Gastrocnemius medialis (tissue), 4 donors: ENCODE measurements around the gene RHOU. TPM values are rescaled to one million over a fixed set of nuclear protein-coding genes. Genes with fewer than 3 reads are reported as not detected.

Experiments
- ATAC-seq, 2 donors: fragments of 150-250 bp; one replicate each; pipeline ENCODE4 v1.9.1; 2016
- DNase-seq, 2 donors: peaks; one replicate each; pipeline ENCODE4 v3.0.0-alpha.2; 2019
- H3K27ac ChIP-seq, 4 donors: fragments of 200-600 bp; sonication (generic); 1 replicate in 1 of 4; 2 replicates in 3 of 4; pipeline ENCODE4 v1.5.1; 2016 to 2018; ENCODE audit warnings: mild to moderate bottlenecking in 2 of 4, moderate library complexity in 1 of 4
- H3K27me3 ChIP-seq, 3 donors: fragments of 200-600 bp; sonication (generic) in 2 of 3; 1 replicate in 1 of 3; 2 replicates in 2 of 3; pipeline versions ENCODE4 v1.5.1 to v1.6.0; 2016 to 2019; ENCODE audit warnings: mild to moderate bottlenecking in 1 of 3, moderate library complexity in 1 of 3
- H3K36me3 ChIP-seq, 2 donors: fragments of 200-600 bp; sonication (generic) in 1 of 2; one replicate each; pipeline ENCODE4 v1.5.1; 2017 to 2018
- H3K4me1 ChIP-seq, 2 donors: fragments of 200-600 bp; sonication (generic) in 1 of 2; one replicate each; pipeline ENCODE4 v1.5.1; 2016 to 2017; ENCODE audit warnings: mild to moderate bottlenecking in 2 of 2
- H3K4me3 ChIP-seq, 4 donors: fragments of 200-600 bp; sonication (generic) in 3 of 4; 1 replicate in 1 of 4; 2 replicates in 3 of 4; pipeline ENCODE4 v1.5.1; 2016 to 2019; ENCODE audit warnings: mild to moderate bottlenecking in 2 of 4
- H3K9me3 ChIP-seq, 3 donors: fragments of 200-600 bp; sonication (generic) in 2 of 3; 1 replicate in 1 of 3; 2 replicates in 2 of 3; pipeline ENCODE4 v1.5.1; 2016 to 2019
- POLR2A ChIP-seq, 2 donors: fragments of 450-650 bp; IDR thresholded peaks; one replicate each; pipeline ENCODE4 v1.6.1; 2017; ENCODE audit warnings: antibody characterized with exemption in 2 of 2, mild to moderate bottlenecking in 2 of 2, moderate library complexity in 2 of 2
- in situ Hi-C, 4 donors: fragments of 200-750 bp; cut with MboI; loops; one replicate each; pipeline versions ENCODE4 v1.15.0 to v1.8.0; 2017; ENCODE audit warnings: low sequenced_read_pairs in 4 of 4
- intact Hi-C: fragments of 100-400 bp; cut with DNase I; formaldehyde crosslinking; loops from one replicate; pipeline ENCODE4 v1.15.1; 2023; ENCODE audit warnings: low total_unique reads
- total RNA-seq, 4 donors: library from RNA; depleted of rRNA; stranded (reverse); fragments of >200 nt; gene quantifications; one replicate each; pipeline versions ENCODE4 v1.1.0 to v1.2.3, GENCODE V29; 2016
- TF ChIP-seq, protein P1 (sequence below), 5 experiments: fragments of 450-650 bp in 3 of 5; fragments of 200-600 bp in 2 of 5; sonication (generic) in 2 of 5; IDR thresholded peaks in 4 of 5; conservative IDR thresholded peaks in 1 of 5; 1 replicate in 4 of 5; 2 replicates in 1 of 5; pipeline ENCODE4 v1.5.1; 2016 to 2019; ENCODE audit warnings: antibody characterized with exemption in 5 of 5, mild to moderate bottlenecking in 3 of 5, moderate library complexity in 3 of 5

The RHOU gene
- total RNA-seq, 4 donors from 2014 or later = 11.8 to 65.2 (median 47.4) TPM

DNA sequence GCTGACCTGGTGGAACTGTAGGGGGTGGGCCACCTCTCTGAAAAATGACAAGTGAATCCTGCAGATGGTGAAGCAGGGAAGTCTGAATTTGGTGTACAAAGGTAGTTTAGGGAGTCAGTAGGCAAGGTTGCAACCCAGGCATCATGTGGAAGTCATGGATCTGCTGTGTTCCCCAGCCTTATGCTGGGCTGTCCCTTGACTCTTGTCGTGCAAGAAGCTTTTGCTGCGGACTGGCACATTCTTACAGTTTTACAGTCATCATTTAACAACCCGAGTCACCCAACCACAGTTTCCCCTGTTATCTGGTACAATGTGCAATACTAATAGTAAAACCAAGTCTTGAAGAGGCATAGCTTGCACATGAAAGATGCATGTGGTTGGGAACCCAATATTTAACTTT, 13.2 kb downstream of the RHOU start:
- intact Hi-C loops (no loop called here), in situ Hi-C loops (loop anchor here in 1 of 4 donors (25.0 kb wide), 1 partner anchor 489 kb away; no protein-coding TSS in a partner anchor)
- H3K4me3 ChIP-seq = no peak overlapping the region
- DNase-seq = no peak
- no peaks in the 10 kb centered on the region for H3K27me3 ChIP-seq
- H3K36me3 ChIP-seq = peaks cover 0 to 3% of the 10 kb centered on the region in 2 donors
- H3K27ac ChIP-seq = no peak overlapping the region
- H3K4me1 ChIP-seq = peaks cover 0 to 5% of the 10 kb centered on the region in 2 donors
- no peaks in the 10 kb centered on the region for H3K9me3 ChIP-seq
- ATAC-seq = no peak
- TF ChIP-seq POLR2A (IDR thresholded peaks at IDR 0.05) = no peak
- TF ChIP-seq, protein P1, sequence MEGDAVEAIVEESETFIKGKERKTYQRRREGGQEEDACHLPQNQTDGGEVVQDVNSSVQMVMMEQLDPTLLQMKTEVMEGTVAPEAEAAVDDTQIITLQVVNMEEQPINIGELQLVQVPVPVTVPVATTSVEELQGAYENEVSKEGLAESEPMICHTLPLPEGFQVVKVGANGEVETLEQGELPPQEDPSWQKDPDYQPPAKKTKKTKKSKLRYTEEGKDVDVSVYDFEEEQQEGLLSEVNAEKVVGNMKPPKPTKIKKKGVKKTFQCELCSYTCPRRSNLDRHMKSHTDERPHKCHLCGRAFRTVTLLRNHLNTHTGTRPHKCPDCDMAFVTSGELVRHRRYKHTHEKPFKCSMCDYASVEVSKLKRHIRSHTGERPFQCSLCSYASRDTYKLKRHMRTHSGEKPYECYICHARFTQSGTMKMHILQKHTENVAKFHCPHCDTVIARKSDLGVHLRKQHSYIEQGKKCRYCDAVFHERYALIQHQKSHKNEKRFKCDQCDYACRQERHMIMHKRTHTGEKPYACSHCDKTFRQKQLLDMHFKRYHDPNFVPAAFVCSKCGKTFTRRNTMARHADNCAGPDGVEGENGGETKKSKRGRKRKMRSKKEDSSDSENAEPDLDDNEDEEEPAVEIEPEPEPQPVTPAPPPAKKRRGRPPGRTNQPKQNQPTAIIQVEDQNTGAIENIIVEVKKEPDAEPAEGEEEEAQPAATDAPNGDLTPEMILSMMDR (IDR thresholded peaks at IDR 0.05 in 4 of 5, conservative IDR thresholded peaks at IDR 0.05 in 1 of 5) = no peak

DNA sequence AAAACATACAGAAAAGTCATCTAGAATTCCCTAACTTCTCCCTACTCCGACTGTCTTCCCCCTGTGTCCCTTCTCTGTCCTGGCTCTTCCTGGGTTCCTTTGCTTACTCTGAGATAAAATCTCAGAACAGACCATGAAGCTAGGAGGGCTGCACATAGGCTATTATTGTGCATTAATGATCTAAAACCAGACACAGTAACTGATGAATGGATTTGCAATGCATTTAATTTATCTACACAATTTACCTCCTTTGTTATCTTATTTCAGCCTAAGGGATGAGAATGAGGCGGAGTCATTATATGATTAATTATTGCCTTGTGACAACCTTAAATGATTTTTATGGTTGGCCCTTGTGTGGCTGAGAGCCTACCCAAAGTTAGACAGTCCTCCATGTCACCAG, 14.5 kb downstream of the RHOU start:
- Histone ChIP-seq H3K9me3 (no peaks in the 10 kb centered on the region), H3K27me3 (no peaks in the 10 kb centered on the region), H3K27ac (no peak overlapping the region), H3K4me1 (peaks cover 0 to 5% of the 10 kb centered on the region in 2 donors), H3K36me3 (no peaks in the 10 kb centered on the region), H3K4me3 (no peak overlapping the region)
- intact Hi-C loops = no loop called here
- no peak for TF ChIP-seq POLR2A (IDR thresholded peaks at IDR 0.05)
- TF ChIP-seq, protein P1 (IDR thresholded peaks at IDR 0.05 in 4 of 5, conservative IDR thresholded peaks at IDR 0.05 in 1 of 5) = no peak
- no peak for DNase-seq
- in situ Hi-C loops = loop anchor here in 1 of 4 donors (25.0 kb wide), 1 partner anchor 488 kb away; no protein-coding TSS in a partner anchor
- ATAC-seq = no peak

DNA sequence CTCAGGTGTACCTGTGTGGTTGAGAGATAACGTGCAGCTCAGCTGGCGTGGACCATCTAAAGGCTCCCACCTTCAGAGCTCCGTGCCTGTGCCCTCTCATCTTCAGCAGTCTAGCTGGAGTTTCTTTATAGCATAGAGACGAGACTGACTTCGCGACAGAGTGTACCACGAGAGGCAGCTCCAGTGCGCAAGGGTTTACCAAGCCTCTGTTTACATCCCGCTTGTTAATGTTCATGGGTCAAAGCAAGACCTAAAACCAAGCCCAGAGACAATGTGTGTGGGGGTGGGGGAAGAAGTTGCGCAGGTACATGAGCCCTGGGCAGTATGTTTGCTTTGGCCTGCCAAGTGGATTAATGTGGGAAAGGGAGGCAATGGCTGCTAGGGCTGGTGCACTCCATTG, 15.6 kb downstream of the RHOU start:
- no peak overlapping the region for H3K4me3 ChIP-seq
- no peaks in the 10 kb centered on the region for H3K9me3 ChIP-seq
- TF ChIP-seq, protein P1 (IDR thresholded peaks at IDR 0.05 in 4 of 5, conservative IDR thresholded peaks at IDR 0.05 in 1 of 5) = no peak
- TF ChIP-seq POLR2A (IDR thresholded peaks at IDR 0.05) = no peak
- in situ Hi-C loops (no loop called here), intact Hi-C loops (no loop called here)
- no peaks in the 10 kb centered on the region for H3K4me1 ChIP-seq
- H3K27me3 ChIP-seq = peaks cover 3 to 5% (median 4%) of the 10 kb centered on the region in 3 donors
- no peak for DNase-seq
- no peak for ATAC-seq
- H3K36me3 ChIP-seq = no peaks in the 10 kb centered on the region
- no peak overlapping the region for H3K27ac ChIP-seq

DNA sequence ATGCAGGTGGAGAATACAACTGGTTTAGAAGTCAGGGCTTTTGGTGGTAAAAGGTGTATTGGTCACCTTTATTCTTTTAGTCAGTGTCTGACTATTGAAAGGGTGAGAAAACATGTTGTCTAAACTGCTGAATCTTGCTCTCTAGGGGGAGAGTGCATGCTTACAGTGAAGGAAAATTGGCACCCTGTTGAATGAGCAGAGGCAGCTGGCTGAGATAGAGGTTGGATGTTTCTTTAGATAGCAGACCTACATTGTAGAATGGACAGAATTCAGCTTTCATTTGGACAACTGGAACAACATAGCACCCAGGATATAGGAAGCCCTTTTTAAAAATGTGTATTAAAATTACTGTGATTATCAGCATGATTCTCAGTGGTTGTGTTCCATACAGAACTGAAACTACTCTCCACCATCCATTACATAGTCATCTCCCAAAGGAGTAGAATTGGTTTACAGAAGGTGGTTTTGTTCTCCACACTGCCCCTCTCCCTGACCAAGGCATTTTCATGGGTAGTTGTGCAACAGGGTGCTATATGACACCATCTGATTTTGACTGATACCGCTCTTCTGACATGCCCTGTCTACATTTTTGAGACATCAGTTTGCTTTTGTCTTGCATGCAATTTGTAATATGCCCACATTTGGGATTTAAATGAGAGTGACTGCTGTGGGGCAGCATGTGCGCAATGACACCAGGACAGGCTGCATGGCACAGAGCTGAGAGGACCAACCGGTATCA, 16.2 kb downstream of the RHOU start:
- no peak for ATAC-seq
- no peak for DNase-seq
- Histone ChIP-seq H3K4me1 (no peaks in the 10 kb centered on the region), H3K36me3 (no peaks in the 10 kb centered on the region), H3K27ac (no peak overlapping the region), H3K9me3 (no peaks in the 10 kb centered on the region), H3K27me3 (peaks cover 3 to 5% (median 4%) of the 10 kb centered on the region in 3 donors), H3K4me3 (no peak overlapping the region)
- TF ChIP-seq, protein P1 (IDR thresholded peaks at IDR 0.05 in 4 of 5, conservative IDR thresholded peaks at IDR 0.05 in 1 of 5) = no peak
- no peak for TF ChIP-seq POLR2A (IDR thresholded peaks at IDR 0.05)
- in situ Hi-C loops (no loop called here), intact Hi-C loops (no loop called here)
